Peyer's patch (tissue), 4 donors: Measurements from ENCODE around the gene FGD5. TPM values are rescaled to one million over a fixed set of nuclear protein-coding genes. Genes with fewer than 3 reads are reported as not detected.
A peak's percentile ranks its signal among the peaks of the same experiment; 100 is the strongest.

ENCODE experiments used
- DNase-seq, 3 donors: peaks; one replicate each; pipeline ENCODE4 v3.0.0-alpha.2; 2017 to 2019
- H3K27ac ChIP-seq, 4 donors: fragments of 200-600 bp; sonication (generic); one replicate each; pipeline ENCODE4 v1.5.1; 2016 to 2019
- H3K27me3 ChIP-seq, 2 donors: fragments of 200-600 bp; sonication (generic); one replicate each; pipeline ENCODE4 v1.5.1; 2019
- H3K36me3 ChIP-seq, 3 donors: fragments of 200-600 bp; sonication (generic); one replicate each; pipeline ENCODE4 v1.5.1; 2016 to 2019
- H3K4me1 ChIP-seq, 4 donors: fragments of 200-600 bp; sonication (generic); one replicate each; pipeline ENCODE4 v1.5.1; 2016 to 2019
- H3K4me3 ChIP-seq, 4 donors: fragments of 200-600 bp; sonication (generic); 1 replicate in 3 of 4; 2 replicates in 1 of 4; pipeline ENCODE4 v1.5.1; 2016 to 2019; ENCODE audit warnings: mild to moderate bottlenecking in 1 of 4
- H3K9me3 ChIP-seq, 4 donors: fragments of 200-600 bp; sonication (generic); one replicate each; pipeline ENCODE4 v1.5.1; 2016 to 2019; ENCODE audit warnings: mild to moderate bottlenecking in 1 of 4
- CTCF ChIP-seq, 6 experiments: fragments of 450-650 bp in 4 of 6; fragments of 200-600 bp in 2 of 6; sonication (generic) in 1 of 6; IDR thresholded peaks; one replicate each; pipeline ENCODE4 v1.5.1; 2017 to 2019; ENCODE audit warnings: antibody characterized with exemption in 6 of 6, mild to moderate bottlenecking in 3 of 6, moderate library complexity in 1 of 6
- POLR2A ChIP-seq, 2 donors: fragments of 450-650 bp; IDR thresholded peaks; one replicate each; pipeline ENCODE4 v1.5.1; 2017; ENCODE audit warnings: antibody characterized with exemption in 2 of 2, mild to moderate bottlenecking in 2 of 2, moderate library complexity in 2 of 2
- total RNA-seq, 4 donors: library from RNA; depleted of rRNA; stranded (reverse); fragments of >200 nt; gene quantifications; one replicate each; pipeline ENCODE4 v1.1.0, GENCODE V29; 2016

Gene FGD5
- total RNA-seq, 4 donors from 2014 or later: 8.6 to 65.2 (median 18.1) TPM

GRCh38 chr3:14812196-14812790 lies 6.5 kb upstream of the FGD5 start:
- H3K27me3 ChIP-seq: no peaks in the 10 kb centered on the region

GRCh38 chr3:14814411-14814871 lies 4.3 kb upstream of the FGD5 start:
- Histone ChIP-seq H3K27me3 (no peaks in the 10 kb centered on the region), H3K4me1 (peaks cover 0 to 7% (median 0%) of the 10 kb centered on the region in 4 donors), H3K9me3 (no peaks in the 10 kb centered on the region), H3K4me3 (no peak overlapping the region), H3K27ac (no peak overlapping the region), H3K36me3 (no peaks in the 10 kb centered on the region)
- TF ChIP-seq POLR2A (IDR thresholded peaks at IDR 0.05) (no peak), CTCF (IDR thresholded peaks at IDR 0.05) (peak in 3 of 6 experiments; percentile 11 to 31 (median 18))
- peak in 1 of 3 donors; percentile 45 for DNase-seq

More at GRCh38 chr3:14812196-14812790, 6.5 kb upstream of the FGD5 start:
- no peaks in the 10 kb centered on the region for H3K36me3 ChIP-seq
- no peaks in the 10 kb centered on the region for H3K9me3 ChIP-seq
- peak overlapping the region in 2 of 4 donors; percentile 29 to 58 for H3K4me3 ChIP-seq
- TF ChIP-seq CTCF (IDR thresholded peaks at IDR 0.05): no peak
- no peak for TF ChIP-seq POLR2A (IDR thresholded peaks at IDR 0.05)
- peak overlapping the region in 2 of 4 donors; percentile 17 to 81 for H3K27ac ChIP-seq
- H3K4me1 ChIP-seq: peaks cover 0 to 7% (median 0%) of the 10 kb centered on the region in 4 donors
- DNase-seq: peak in 1 of 3 donors; percentile 31

- no peak for TF ChIP-seq CTCF (IDR thresholded peaks at IDR 0.05)
- no peak for TF ChIP-seq POLR2A (IDR thresholded peaks at IDR 0.05)
- H3K27ac ChIP-seq: no peak overlapping the region
- no peak overlapping the region for H3K4me3 ChIP-seq
- H3K4me1 ChIP-seq: no peaks in the 10 kb centered on the region
- DNase-seq: no peak
- no peaks in the 10 kb centered on the region for H3K27me3 ChIP-seq
- H3K9me3 ChIP-seq: no peaks in the 10 kb centered on the region
- peaks cover 0 to 13% (median 0%) of the 10 kb centered on the region in 3 donors for H3K36me3 ChIP-seq
These were observed 2.4 kb upstream of the FGD5 start for GRCh38 chr3:14816359-14816758.

GRCh38 chr3:14819671-14820070 lies 909 bp downstream of the FGD5 start:
- no peak overlapping the region for H3K4me3 ChIP-seq
- no peak for TF ChIP-seq POLR2A (IDR thresholded peaks at IDR 0.05)
- no peak for TF ChIP-seq CTCF (IDR thresholded peaks at IDR 0.05)
- DNase-seq: no peak

GRCh38 chr3:14820156-14820555 lies 1.4 kb downstream of the FGD5 start:
- no peaks in the 10 kb centered on the region for H3K9me3 ChIP-seq
- TF ChIP-seq CTCF (IDR thresholded peaks at IDR 0.05): no peak
- no peak overlapping the region for H3K4me3 ChIP-seq
- no peak overlapping the region for H3K27ac ChIP-seq
- no peaks in the 10 kb centered on the region for H3K4me1 ChIP-seq
- DNase-seq: no peak
- no peaks in the 10 kb centered on the region for H3K27me3 ChIP-seq
- H3K36me3 ChIP-seq: peaks cover 0 to 13% (median 0%) of the 10 kb centered on the region in 3 donors

More at GRCh38 chr3:14819671-14820070, 909 bp downstream of the FGD5 start:
- no peak overlapping the region for H3K27ac ChIP-seq
- H3K4me1 ChIP-seq: no peaks in the 10 kb centered on the region
- peaks cover 0 to 13% (median 0%) of the 10 kb centered on the region in 3 donors for H3K36me3 ChIP-seq
- H3K27me3 ChIP-seq: no peaks in the 10 kb centered on the region
- H3K9me3 ChIP-seq: no peaks in the 10 kb centered on the region
